ENCODE results near the gene TNKS2. TPM values are rescaled to one million over a fixed set of nuclear protein-coding genes. Genes with fewer than 3 reads are reported as not detected.

Gene TNKS2
- total and polyA plus RNA-seq, 2 of the 13 experiments (the other 11 are each of a cell fraction or from before 2014, with no cell fraction given): 15.2 to 19.4 TPM

GRCh38 chr10:91797874-91798648, at the start of gene TNKS2 (continued):
- TF ChIP-seq, protein P1, sequence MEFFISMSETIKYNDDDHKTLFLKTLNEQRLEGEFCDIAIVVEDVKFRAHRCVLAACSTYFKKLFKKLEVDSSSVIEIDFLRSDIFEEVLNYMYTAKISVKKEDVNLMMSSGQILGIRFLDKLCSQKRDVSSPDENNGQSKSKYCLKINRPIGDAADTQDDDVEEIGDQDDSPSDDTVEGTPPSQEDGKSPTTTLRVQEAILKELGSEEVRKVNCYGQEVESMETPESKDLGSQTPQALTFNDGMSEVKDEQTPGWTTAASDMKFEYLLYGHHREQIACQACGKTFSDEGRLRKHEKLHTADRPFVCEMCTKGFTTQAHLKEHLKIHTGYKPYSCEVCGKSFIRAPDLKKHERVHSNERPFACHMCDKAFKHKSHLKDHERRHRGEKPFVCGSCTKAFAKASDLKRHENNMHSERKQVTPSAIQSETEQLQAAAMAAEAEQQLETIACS (CRISPR knock-in tag; IDR thresholded peaks at IDR 0.05): peak; percentile 39; the same call in 1 of the 2 replicates
- TF ChIP-seq GATA4 (IDR thresholded peaks at IDR 0.05; ENCODE audit: borderline replicate concordance, low read depth) (no peak), ZFP36L2 (CRISPR knock-in tag; IDR thresholded peaks at IDR 0.05) (0 out of 2 replicates have a peak, but pooled peaks have one; percentile 75), XBP1 (CRISPR knock-in tag; IDR thresholded peaks at IDR 0.05) (no peak), CTCF (CRISPR knock-in tag; IDR thresholded peaks at IDR 0.05) (no peak), ZBTB2 (CRISPR knock-in tag; IDR thresholded peaks at IDR 0.05; ENCODE audit: low read depth) (peak; percentile 93), ZNF337 (CRISPR knock-in tag; IDR thresholded peaks at IDR 0.05; ENCODE audit: borderline replicate concordance, low read depth) (no peak), MIXL1 (CRISPR knock-in tag; IDR thresholded peaks at IDR 0.05) (peak; percentile 63; the same call in 1 of the 2 replicates), ZBTB33 (CRISPR knock-in tag; IDR thresholded peaks at IDR 0.05) (no peak), ZNF772 (CRISPR knock-in tag; IDR thresholded peaks at IDR 0.05) (0 out of 2 replicates have a peak, but pooled peaks have one; percentile 9), ZNF607 (CRISPR knock-in tag; IDR thresholded peaks at IDR 0.05; ENCODE audit: borderline replicate concordance) (peak; percentile 57; the same call in 1 of the 2 replicates), KDM5A (IDR thresholded peaks at IDR 0.05; ENCODE audit: borderline replicate concordance, low read length) (no peak; the same call in 1 of the 2 replicates), ZNF780A (CRISPR knock-in tag; IDR thresholded peaks at IDR 0.05) (no peak), SOX5 (CRISPR knock-in tag; IDR thresholded peaks at IDR 0.05; ENCODE audit: borderline replicate concordance) (peak; percentile 52; the same call in 1 of the 2 replicates)
- TF ChIP-seq, protein P2, sequence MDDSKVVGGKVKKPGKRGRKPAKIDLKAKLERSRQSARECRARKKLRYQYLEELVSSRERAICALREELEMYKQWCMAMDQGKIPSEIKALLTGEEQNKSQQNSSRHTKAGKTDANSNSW (CRISPR knock-in tag; IDR thresholded peaks at IDR 0.05; ENCODE audit: borderline replicate concordance): peak; percentile 50; the same call in 1 of the 2 replicates
- TF ChIP-seq, protein P3, sequence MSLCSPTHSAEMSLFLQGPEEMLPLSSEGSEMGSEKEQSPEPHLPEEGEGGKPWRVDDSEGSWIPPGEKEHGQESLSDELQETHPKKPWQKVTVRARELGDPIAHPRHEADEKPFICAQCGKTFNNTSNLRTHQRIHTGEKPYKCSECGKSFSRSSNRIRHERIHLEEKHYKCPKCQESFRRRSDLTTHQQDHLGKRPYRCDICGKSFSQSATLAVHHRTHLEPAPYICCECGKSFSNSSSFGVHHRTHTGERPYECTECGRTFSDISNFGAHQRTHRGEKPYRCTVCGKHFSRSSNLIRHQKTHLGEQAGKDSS (CRISPR knock-in tag; IDR thresholded peaks at IDR 0.05; ENCODE audit: borderline replicate concordance, low read depth): peak; percentile 67; the same call in 1 of the 2 replicates
